GM12891 (cell line): ENCODE data around the gene GDPD3.

Source experiments
- PAX5 ChIP-seq: IDR thresholded peaks from 2 replicates; pipeline ENCODE4 v1.6.1; 2011; ENCODE audit warnings: low read length, moderate library complexity, mild to moderate bottlenecking; ENCODE audit not compliant: insufficient read depth, severe bottlenecking
- POLR2A ChIP-seq: IDR thresholded peaks from 2 replicates; pipeline ENCODE4 v1.6.1; 2011; ENCODE audit warnings: low read depth, low read length, control low read depth
- POLR2AphosphoS5 ChIP-seq: IDR thresholded peaks from 2 replicates; pipeline ENCODE4 v1.6.1; 2011; ENCODE audit warnings: low read depth, low read length, control low read depth
- POU2F2 ChIP-seq: IDR thresholded peaks from 2 replicates; pipeline ENCODE4 v1.6.1; 2011; ENCODE audit warnings: low read depth, mild to moderate bottlenecking, control low read depth, low read length, moderate library complexity
- SPI1 ChIP-seq: IDR thresholded peaks from 2 replicates; pipeline ENCODE4 v1.6.1; 2011; ENCODE audit warnings: low read depth, low read length, control low read depth
- TAF1 ChIP-seq: IDR thresholded peaks from 2 replicates; pipeline ENCODE4 v1.6.1; 2011; ENCODE audit warnings: low read depth, low read length, control low read depth

DNA sequence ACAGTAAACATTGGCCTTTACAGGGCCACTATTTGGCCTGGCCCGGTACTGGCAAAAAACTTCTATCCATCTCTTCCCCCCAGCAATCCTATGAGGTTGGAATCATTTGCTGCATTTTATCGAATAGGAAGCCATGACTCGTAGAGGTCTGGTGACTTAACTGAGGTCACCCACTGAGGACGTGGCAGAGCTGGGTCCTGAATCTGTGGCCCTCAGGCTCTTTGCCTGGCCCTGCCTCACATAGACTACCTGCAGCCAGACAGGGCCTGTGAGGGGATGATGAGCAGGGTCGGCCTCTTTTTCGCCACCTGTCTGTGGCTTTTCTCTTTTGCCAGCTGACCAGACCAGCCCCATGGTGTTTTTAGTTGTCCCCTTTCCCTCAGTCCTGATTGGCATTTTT is 35.7 kb downstream of the GDPD3 start:
- no peak for TF ChIP-seq POLR2A
- TF ChIP-seq POLR2AphosphoS5 = no peak
- no peak for TF ChIP-seq TAF1
- no peak for TF ChIP-seq POU2F2
- TF ChIP-seq PAX5 = no peak
- TF ChIP-seq SPI1 = no peak
